SK-N-SH (cell line): ENCODE results near the gene MAP7D3. TPM values are rescaled to one million over a fixed set of nuclear protein-coding genes. Genes with fewer than 3 reads are reported as not detected.

Source experiments
- CTCF ChIA-PET: fragments of 300-600, 350-600 bp; formaldehyde crosslinking; extraction: SDS; loops from one replicate; lab custom pipeline; 2021; lab: Yijun Ruan, JAX
- POLR2A ChIA-PET: fragments of 350-600 bp; sonication (Branson Sonifier 250); formaldehyde crosslinking; extraction: SDS; loops from one replicate; lab custom pipeline; 2020; ENCODE audit warnings: antibody characterized with exemption, inconsistent platforms; lab: Yijun Ruan, JAX
- DNase-seq: peaks from one replicate; pipeline ENCODE4 v3.0.0; 2012
- H2AFZ ChIP-seq: fragments of 200-600 bp; sonication (generic); 2 replicates; pipeline ENCODE4 v1.8.1; 2016; ENCODE audit warnings: antibody characterized with exemption, mild to moderate bottlenecking, low read depth
- H3F3A ChIP-seq: fragments of 200-600 bp; sonication (generic); replicated peaks from 2 replicates; pipeline ENCODE3; 2016; ENCODE audit warnings: antibody characterized with exemption, mild to moderate bottlenecking; ENCODE audit not compliant: insufficient read depth
- H3K27ac ChIP-seq, 2 experiments: fragments of 200-500 bp in 1 of 2; fragments of 200-600 bp in 1 of 2; sonication (Bioruptor generic) in 1 of 2; sonication (generic), shearing (Covaris generic) in 1 of 2; 2 replicates each; pipeline versions ENCODE4 v1.5.1 to v1.6.1; 2014 to 2016; ENCODE audit warnings: low read depth in 2 of 2, inconsistent platforms in 1 of 2, low read length in 1 of 2, mild to moderate bottlenecking in 1 of 2, mixed read lengths in 1 of 2
- H3K27me3 ChIP-seq: fragments of 200-600 bp; sonication (generic), shearing (Covaris generic); 2 replicates; pipeline ENCODE4 v1.6.1; 2016; ENCODE audit warnings: mixed run types; ENCODE audit not compliant: insufficient read depth
- H3K36me3 ChIP-seq, 2 experiments: fragments of 200-500 bp in 1 of 2; fragments of 200-600 bp in 1 of 2; sonication (Bioruptor generic) in 1 of 2; sonication (generic) in 1 of 2; replicated peaks in 1 of 2; 2 replicates each; pipeline versions ENCODE3 to v1.5.1; 2014 to 2016; ENCODE audit warnings: low read length in 1 of 2, mild to moderate bottlenecking in 1 of 2; ENCODE audit not compliant: insufficient read depth in 2 of 2, control insufficient read depth in 1 of 2
- H3K4me1 ChIP-seq, 2 experiments: fragments of 200-500 bp in 1 of 2; fragments of 200-600 bp in 1 of 2; sonication (Bioruptor generic) in 1 of 2; sonication (generic), shearing (Covaris generic) in 1 of 2; 2 replicates each; pipeline versions ENCODE4 v1.5.1 to v1.6.1; 2014 to 2016; ENCODE audit warnings: low read depth in 1 of 2, low read length in 1 of 2, mixed run types in 1 of 2; ENCODE audit not compliant: insufficient read depth in 2 of 2, control insufficient read depth in 1 of 2
- H3K4me2 ChIP-seq: fragments of 200-600 bp; sonication (generic), shearing (Covaris generic); 2 replicates; pipeline ENCODE4 v1.6.1; 2017; ENCODE audit warnings: mixed run types
- H3K4me3 ChIP-seq, 2 experiments: fragments of 200-500 bp in 1 of 2; fragments of 200-600 bp in 1 of 2; sonication (Bioruptor generic) in 1 of 2; sonication (generic), shearing (Covaris generic) in 1 of 2; 2 replicates each; pipeline versions ENCODE4 v1.5.1 to v1.8.1; 2014 to 2016; ENCODE audit warnings: low read depth in 2 of 2, inconsistent platforms in 1 of 2, low read length in 1 of 2, mild to moderate bottlenecking in 1 of 2, mixed read lengths in 1 of 2, moderate library complexity in 1 of 2
- H3K79me2 ChIP-seq: fragments of 200-600 bp; sonication (generic); 2 replicates; pipeline ENCODE4 v1.8.1; 2017; ENCODE audit warnings: mild to moderate bottlenecking; ENCODE audit not compliant: insufficient read depth
- H3K9ac ChIP-seq: fragments of 200-600 bp; sonication (generic); 2 replicates; pipeline ENCODE4 v1.6.1; 2017; ENCODE audit warnings: mixed run types
- H3K9me2 ChIP-seq: fragments of 200-600 bp; sonication (generic); 2 replicates; pipeline ENCODE4 v1.6.1; 2017; ENCODE audit warnings: mixed run types
- H3K9me3 ChIP-seq: fragments of 200-600 bp; sonication (generic); 2 replicates; pipeline ENCODE4 v1.6.1; 2017; ENCODE audit warnings: mixed run types, mild to moderate bottlenecking, moderate library complexity
- H4K20me1 ChIP-seq: fragments of 200-600 bp; sonication (generic); 2 replicates; pipeline ENCODE4 v1.6.1; 2017; ENCODE audit warnings: mild to moderate bottlenecking, mixed run types; ENCODE audit not compliant: insufficient read depth
- CHD2 ChIP-seq: fragments of 150-350 bp; IDR thresholded peaks from 2 replicates; pipeline ENCODE4 v1.6.1; 2018; ENCODE audit warnings: low read length; ENCODE audit not compliant: partially characterized antibody
- ELF1 ChIP-seq: IDR thresholded peaks from 2 replicates; pipeline ENCODE4 v1.4.0; 2012
- FOXM1 ChIP-seq: IDR thresholded peaks from 2 replicates; pipeline ENCODE4 v1.4.0; 2012; ENCODE audit warnings: low read depth, mild to moderate bottlenecking
- MEF2A ChIP-seq: IDR thresholded peaks from 2 replicates; pipeline ENCODE4 v1.4.0; 2012; ENCODE audit warnings: low read depth, borderline replicate concordance
- POLR2AphosphoS5 ChIP-seq: IDR thresholded peaks from 2 replicates; pipeline ENCODE4 v1.6.1; 2012; ENCODE audit warnings: low read depth, low read length
- RAD21 ChIP-seq: IDR thresholded peaks from 2 replicates; pipeline ENCODE4 v1.6.1; 2012; ENCODE audit warnings: mild to moderate bottlenecking, low read length
- RCOR1 ChIP-seq: fragments of 150-350 bp; IDR thresholded peaks from 2 replicates; pipeline ENCODE4 v1.6.1; 2017; ENCODE audit warnings: antibody characterized with exemption, low read length
- RFX5 ChIP-seq: IDR thresholded peaks from 2 replicates; pipeline ENCODE4 v1.6.1; 2012; ENCODE audit warnings: mild to moderate bottlenecking, improper control_type of control experiment, low read length
- RXRA ChIP-seq: IDR thresholded peaks from 2 replicates; pipeline ENCODE4 v1.4.0; 2012; ENCODE audit warnings: low read depth, mild to moderate bottlenecking, borderline replicate concordance
- SIN3A ChIP-seq: IDR thresholded peaks from 2 replicates; pipeline ENCODE4 v1.6.1; 2012; ENCODE audit warnings: low read depth, mild to moderate bottlenecking, low read length, moderate library complexity, borderline replicate concordance
- TCF12 ChIP-seq: IDR thresholded peaks from 2 replicates; pipeline ENCODE4 v1.4.0; 2012
- YY1 ChIP-seq: IDR thresholded peaks from 2 replicates; pipeline ENCODE4 v1.4.0; 2012; ENCODE audit warnings: low read depth, mild to moderate bottlenecking
- WGBS: methylation state at CpG from one replicate; pipeline ENCODE4 v1.1.6; 2017; ENCODE audit warnings: low lambda C conversion rate; 5-methylcytosine and 5-hydroxymethylcytosine counted together
- polyA plus RNA-seq, 3 experiments: library from polyadenylated mRNA; depleted of rRNA; stranded (reverse); fragments of >200 nt; gene quantifications; 2 replicates each; pipeline ENCODE4 v1.2.3, GENCODE V29; 2012

Gene MAP7D3
- polyA plus RNA-seq, 1 of the 3 experiments (the other 2 are of a cell fraction), result 5.8 TPM

DNA sequence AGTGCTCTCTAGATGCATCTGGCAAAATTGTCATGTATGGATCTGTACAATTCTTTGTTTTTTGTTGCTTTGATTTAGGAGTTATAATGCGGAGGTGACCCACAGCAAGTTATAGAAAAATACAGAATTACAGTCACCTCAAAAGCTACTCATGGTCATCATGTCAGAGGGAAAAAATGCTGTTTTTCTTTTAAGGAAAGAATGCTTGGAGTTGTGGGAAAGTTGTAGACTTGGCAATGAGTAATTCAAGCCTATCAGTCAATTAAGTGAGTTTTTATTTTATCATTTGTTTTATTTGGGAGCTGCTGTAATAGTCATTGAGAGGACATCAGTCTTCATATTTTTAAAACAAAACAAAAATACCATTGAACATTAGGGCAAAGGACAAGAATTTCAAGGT, 87.5 kb downstream of the MAP7D3 start:
- Histone ChIP-seq H3K4me2 (no peak overlapping the region), H3K27ac (peak overlapping the region in 1 of 2 experiments; percentile 60; a peak in 2 of 4 replicates)
- no peak for DNase-seq

More for the DNA sequence above, 87.5 kb downstream of the MAP7D3 start:
- Histone ChIP-seq H3K4me1 (peaks cover 2% of the 10 kb centered on the region in 2 experiments; a peak in 2 of 4 replicates), H3K9me2 (no peaks in the 10 kb centered on the region), H3K36me3 (no peaks in the 10 kb centered on the region), H3K9ac (no peak overlapping the region), H2AFZ (no peak overlapping the region), H3K79me2 (peaks cover 6% of the 10 kb centered on the region), H4K20me1 (no peaks in the 10 kb centered on the region), H3K27me3 (peaks cover 6% of the 10 kb centered on the region; the same call in 1 of the 2 replicates), H3K4me3 (no peak overlapping the region), H3F3A (peaks cover 5% of the 10 kb centered on the region), H3K9me3 (no peaks in the 10 kb centered on the region)
- TF ChIP-seq ELF1 (no peak), TCF12 (no peak), RFX5 (no peak), YY1 (no peak), SIN3A (no peak), RXRA (no peak), POLR2AphosphoS5 (no peak), RCOR1 (no peak), RAD21 (no peak), MEF2A (no peak), FOXM1 (no peak), CHD2 (no peak)
- CTCF ChIA-PET, result interaction anchor here (0.9 to 2.1 kb wide), 7 partner anchors 10 to 135 kb away, joined by 3 to 14 read pairs (median 3); no protein-coding TSS in a partner anchor
- WGBS, result 56% methylated on average over 1 of the region's 1 CpG
- POLR2A ChIA-PET, result no interaction called here

Other genes with a start within 250 kb of the MAP7D3 start
- 57.8 and 71.6 TPM in 2 replicates for gene FHL1, start 103.9 kb downstream of the MAP7D3 start, polyA plus RNA-seq (2012; rRNA removed)
- gene ADGRG4, start 49.6 kb upstream of the MAP7D3 start, polyA plus RNA-seq (2012; rRNA removed), result not detected in 2 replicates
- not detected in 2 replicates for gene BRS3, start 236.5 kb upstream of the MAP7D3 start, polyA plus RNA-seq (2012; rRNA removed)
- gene HTATSF1, start 246.2 kb upstream of the MAP7D3 start, polyA plus RNA-seq (2012; rRNA removed), result 1.3 and 2.7 TPM in 2 replicates